Midbrain (tissue), 1 donor: ENCODE measurements around the gene CLASP1.
"Not testable (repeated sequence)": the region's sequence is repeated elsewhere in the genome, so short reads cannot be mapped to it uniquely, and the experiment has no call there.

Experiments
- DNase-seq: peaks from one replicate; lab custom pipeline; 2025; lab: John Stamatoyannopoulos, UW

CLASP1 gene

GRCh38 chr2:121324601-121325000 lies 324.7 kb downstream of the CLASP1 start:
- DNase-seq, result no peak

- no peak for DNase-seq
Observed at GRCh38 chr2:121321476-121321875, 327.8 kb downstream of the CLASP1 start.

GRCh38 chr2:121319941-121320340 lies 329.3 kb downstream of the CLASP1 start:
- no peak for DNase-seq

GRCh38 chr2:121316986-121317385 lies 332.3 kb downstream of the CLASP1 start:
- DNase-seq, result no peak

- DNase-seq, result not testable (repeated sequence)
Observed at GRCh38 chr2:121313701-121314100, 335.6 kb downstream of the CLASP1 start.

- no peak for DNase-seq
Observed at GRCh38 chr2:121309801-121310200, 339.5 kb downstream of the CLASP1 start.

- no peak for DNase-seq
Observed at GRCh38 chr2:121309323-121309722, 339.9 kb downstream of the CLASP1 start.

GRCh38 chr2:121307048-121307447 lies 342.2 kb downstream of the CLASP1 start:
- DNase-seq, result no peak

GRCh38 chr2:121304941-121305340 lies 344.3 kb downstream of the CLASP1 start:
- no peak for DNase-seq

GRCh38 chr2:121303531-121304263 lies 345.6 kb downstream of the CLASP1 start:
- no peak for DNase-seq

- not testable (repeated sequence) for DNase-seq
Observed at GRCh38 chr2:121301190-121301589, 348.1 kb downstream of the CLASP1 start.

GRCh38 chr2:121298476-121298875 lies 350.8 kb downstream of the CLASP1 start:
- no peak for DNase-seq

GRCh38 chr2:121297866-121298265 lies 351.4 kb downstream of the CLASP1 start:
- not testable (repeated sequence) for DNase-seq

GRCh38 chr2:121297217-121297830 lies 351.9 kb downstream of the CLASP1 start:
- DNase-seq, result no peak

GRCh38 chr2:121295911-121296650 lies 353.2 kb downstream of the CLASP1 start:
- DNase-seq, result no peak

- no peak for DNase-seq
Observed at GRCh38 chr2:121294881-121295840, 354.1 kb downstream of the CLASP1 start.

- DNase-seq, result no peak
Observed at GRCh38 chr2:121293450-121294325, 355.6 kb downstream of the CLASP1 start.

GRCh38 chr2:121291251-121291580 lies 358.0 kb downstream of the CLASP1 start:
- DNase-seq, result no peak

- no peak for DNase-seq
Observed at GRCh38 chr2:121289271-121289670, 360.0 kb downstream of the CLASP1 start.

- no peak for DNase-seq
Observed at GRCh38 chr2:121288454-121289231, 360.6 kb downstream of the CLASP1 start.
